ENCODE data around the gene SLC26A11.

The SLC26A11 gene

GRCh38 chr17:80208050-80208449 lies 12.2 kb upstream of the SLC26A11 start:
- no peak for TF ChIP-seq POLR2AphosphoS5 (IDR thresholded peaks at IDR 0.05; ENCODE audit: low read depth)
- no peak for TF ChIP-seq GABPA (IDR thresholded peaks at IDR 0.05; ENCODE audit: low read depth)
- TF ChIP-seq REST (IDR thresholded peaks at IDR 0.05; ENCODE audit: insufficient replicate concordance, low read depth) = no peak
- H3K27me3 ChIP-seq (ENCODE audit: insufficient read depth, poor library complexity, severe bottlenecking) = peaks cover 2% of the 10 kb centered on the region
- no peak overlapping the region for H3K4me3 ChIP-seq (replicated peaks; ENCODE audit: insufficient read depth, low read length)
- no peak overlapping the region for H3K27ac ChIP-seq (replicated peaks)
- DNase-seq (ENCODE audit: low read depth in 1 of 2, low spot score in 1 of 2) = no peak

- no peak for TF ChIP-seq GABPA (IDR thresholded peaks at IDR 0.05; ENCODE audit: low read depth)
- TF ChIP-seq SPI1 (IDR thresholded peaks at IDR 0.05; ENCODE audit: borderline replicate concordance, low read depth) = no peak
- TF ChIP-seq REST (IDR thresholded peaks at IDR 0.05; ENCODE audit: insufficient replicate concordance, low read depth) = no peak
- no peak for TF ChIP-seq POLR2AphosphoS5 (IDR thresholded peaks at IDR 0.05; ENCODE audit: low read depth)
- TF ChIP-seq CTCF (IDR thresholded peaks at IDR 0.05; ENCODE audit: insufficient read depth, low read length) = no peak
- no peak for DNase-seq (ENCODE audit: low read depth in 1 of 2, low spot score in 1 of 2)
- Histone ChIP-seq H3K27me3 (ENCODE audit: insufficient read depth, poor library complexity, severe bottlenecking) (no peaks in the 10 kb centered on the region), H3K4me3 (replicated peaks; ENCODE audit: insufficient read depth, low read length) (no peak overlapping the region), H3K27ac (replicated peaks) (no peak overlapping the region)
These were observed 10.5 kb upstream of the SLC26A11 start for GRCh38 chr17:80209765-80210164.

GRCh38 chr17:80210348-80211108 lies 9.7 kb upstream of the SLC26A11 start:
- H3K27ac ChIP-seq (replicated peaks) = no peak overlapping the region
- H3K27me3 ChIP-seq (ENCODE audit: insufficient read depth, poor library complexity, severe bottlenecking) = no peaks in the 10 kb centered on the region
- H3K4me3 ChIP-seq (replicated peaks; ENCODE audit: insufficient read depth, low read length) = no peak overlapping the region
- TF ChIP-seq SPI1 (IDR thresholded peaks at IDR 0.05; ENCODE audit: borderline replicate concordance, low read depth) (no peak), CTCF (IDR thresholded peaks at IDR 0.05; ENCODE audit: insufficient read depth, low read length) (no peak), REST (IDR thresholded peaks at IDR 0.05; ENCODE audit: insufficient replicate concordance, low read depth) (no peak)
- DNase-seq (ENCODE audit: low read depth in 1 of 2, low spot score in 1 of 2) = no peak
